OCI-LY7 (cell line): ENCODE results near the gene TRIM37. TPM values are rescaled to one million over a fixed set of nuclear protein-coding genes. Genes with fewer than 3 reads are reported as not detected.

Experiments
- BruUV-seq: library from RNA; stranded (reverse); fragments of 400-500 nt; replicated peaks from 2 replicates; lab custom pipeline; 2021; lab: Mats Ljungman, UMichigan
- CTCF ChIA-PET: fragments of 300-600 bp; sonication (Branson Sonifier 250); formaldehyde crosslinking; loops from one replicate; lab custom pipeline; 2022; ENCODE audit warnings: antibody characterized with exemption; ENCODE audit not compliant: unreplicated experiment; lab: Charles Lee
- POLR2A ChIA-PET: fragments of 300-600 bp; sonication (Branson Sonifier 250); formaldehyde crosslinking; loops from one replicate; lab custom pipeline; 2022; ENCODE audit warnings: antibody characterized with exemption; lab: Charles Lee
- DNase-seq: peaks from one replicate; pipeline ENCODE4 v3.0.0-alpha.2; 2015; ENCODE audit warnings: low spot score
- H2AFZ ChIP-seq: fragments of 200-600 bp; sonication (generic), shearing (Covaris generic); 2 replicates; pipeline ENCODE4 v1.6.1; 2014; ENCODE audit warnings: mild to moderate bottlenecking, antibody characterized with exemption, low read length, moderate library complexity
- H3K27ac ChIP-seq: fragments of 200-600 bp; sonication (generic); 2 replicates; pipeline ENCODE4 v1.5.1; 2014; ENCODE audit warnings: mixed run types, low read depth, mild to moderate bottlenecking, moderate library complexity, low read length, inconsistent platforms; ENCODE audit not compliant: poor library complexity, severe bottlenecking
- H3K36me3 ChIP-seq: fragments of 200-600 bp; sonication (generic); 2 replicates; pipeline ENCODE4 v1.6.1; 2014; ENCODE audit warnings: mild to moderate bottlenecking, antibody characterized with exemption, low read length, moderate library complexity, mixed read lengths; ENCODE audit not compliant: insufficient read depth
- H3K4me1 ChIP-seq: fragments of 200-600 bp; sonication (generic); 2 replicates; pipeline ENCODE4 v1.5.1; 2014; ENCODE audit warnings: mild to moderate bottlenecking, low read length; ENCODE audit not compliant: insufficient read depth, poor library complexity, severe bottlenecking
- H3K4me2 ChIP-seq: fragments of 200-600 bp; sonication (generic); 2 replicates; pipeline ENCODE4 v1.6.1; 2014; ENCODE audit warnings: mild to moderate bottlenecking, low read length
- H3K4me3 ChIP-seq: fragments of 200-600 bp; sonication (generic); 2 replicates; pipeline ENCODE4 v1.5.1; 2014; ENCODE audit warnings: mild to moderate bottlenecking, low read depth, low read length; ENCODE audit not compliant: poor library complexity, severe bottlenecking
- H3K79me2 ChIP-seq: fragments of 200-600 bp; sonication (generic); 2 replicates; pipeline ENCODE4 v1.6.1; 2016; ENCODE audit warnings: low read depth, mild to moderate bottlenecking, low read length, moderate library complexity, mixed read lengths; ENCODE audit not compliant: insufficient read depth
- H3K9me2 ChIP-seq: fragments of 200-600 bp; sonication (generic); 2 replicates; pipeline ENCODE4 v1.6.1; 2016; ENCODE audit warnings: mild to moderate bottlenecking, low read length, mixed read lengths; ENCODE audit not compliant: insufficient read depth
- H3K9me3 ChIP-seq: fragments of 200-600 bp; sonication (generic); 2 replicates; pipeline ENCODE4 v1.6.1; 2014; ENCODE audit warnings: mild to moderate bottlenecking, mixed run types, low read length, mixed read lengths
- H4K20me1 ChIP-seq: fragments of 200-600 bp; sonication (generic); 2 replicates; pipeline ENCODE4 v1.6.1; 2014; ENCODE audit warnings: mild to moderate bottlenecking, antibody characterized with exemption, low read length, moderate library complexity, mixed read lengths; ENCODE audit not compliant: insufficient read depth
- CTCF ChIP-seq: fragments of 200-600 bp; sonication (generic); conservative IDR thresholded peaks from 2 replicates; pipeline ENCODE4 v1.5.1; 2014; ENCODE audit warnings: mild to moderate bottlenecking, antibody characterized with exemption, low read length, moderate library complexity, mixed read lengths
- EZH2phosphoT487 ChIP-seq: fragments of 200-600 bp; sonication (generic); IDR thresholded peaks from 2 replicates; pipeline ENCODE4 v1.6.1; 2018; ENCODE audit warnings: low read depth, borderline replicate concordance, mild to moderate bottlenecking, mixed run types, antibody characterized with exemption, low read length, moderate library complexity, mixed read lengths
- intact Hi-C: fragments of 100-400 bp; cut with micrococcal nuclease; formaldehyde crosslinking; loops from one replicate; pipeline ENCODE4 v1.10.0; 2022; ENCODE audit not compliant: unreplicated experiment
- total RNA-seq, 2 experiments: library from RNA; depleted of rRNA in 1 of 2; stranded (reverse); fragments of >200 nt in 1 of 2; shearing (Covaris generic) in 1 of 2; gene quantifications; 2 replicates each; pipeline ENCODE4 v1.2.3, GENCODE V29; 2014 to 2022

TRIM37 gene
- total RNA-seq, 2 experiments from 2014 or later: 27.9 to 35.4 TPM

- TF ChIP-seq CTCF (no peak), EZH2phosphoT487 (no peak)
- Histone ChIP-seq H3K4me2 (no peak overlapping the region), H3K4me3 (no peak overlapping the region), H3K79me2 (no peaks in the 10 kb centered on the region), H3K9me3 (no peaks in the 10 kb centered on the region), H3K9me2 (no peaks in the 10 kb centered on the region), H3K27ac (no peak overlapping the region), H3K4me1 (no peaks in the 10 kb centered on the region), H4K20me1 (no peaks in the 10 kb centered on the region), H2AFZ (no peak overlapping the region), H3K36me3 (peaks cover 85% of the 10 kb centered on the region)
- ChIA-PET CTCF (no interaction called here), POLR2A (interaction anchor here (0.6 kb wide), 1 partner anchor 9 kb away, joined by 3 read pairs; no protein-coding TSS in a partner anchor)
- BruUV-seq: no TSS peak
- DNase-seq: no peak
- intact Hi-C loops: no loop called here
These were observed 36.8 kb downstream of the TRIM37 start for GRCh38 chr17:59069856-59070255.

GRCh38 chr17:59067756-59068155 is 38.9 kb downstream of the TRIM37 start:
- Histone ChIP-seq H3K36me3 (peaks cover 85% of the 10 kb centered on the region), H3K4me1 (no peaks in the 10 kb centered on the region), H3K4me3 (no peak overlapping the region), H3K79me2 (no peaks in the 10 kb centered on the region), H4K20me1 (no peaks in the 10 kb centered on the region), H2AFZ (no peak overlapping the region), H3K4me2 (no peak overlapping the region), H3K9me2 (no peaks in the 10 kb centered on the region), H3K9me3 (no peaks in the 10 kb centered on the region), H3K27ac (no peak overlapping the region)
- no peak for DNase-seq
- ChIA-PET CTCF (no interaction called here), POLR2A (no interaction called here)
- intact Hi-C loops: no loop called here
- BruUV-seq: no TSS peak
- no peak for TF ChIP-seq EZH2phosphoT487
- TF ChIP-seq CTCF: no peak

- Histone ChIP-seq H3K9me3 (no peaks in the 10 kb centered on the region), H3K4me2 (no peak overlapping the region), H3K4me1 (no peaks in the 10 kb centered on the region), H3K27ac (no peak overlapping the region), H3K9me2 (no peaks in the 10 kb centered on the region), H3K36me3 (peaks cover 85% of the 10 kb centered on the region), H3K4me3 (no peak overlapping the region), H2AFZ (no peak overlapping the region), H4K20me1 (no peaks in the 10 kb centered on the region), H3K79me2 (no peaks in the 10 kb centered on the region)
- ChIA-PET CTCF (no interaction called here), POLR2A (no interaction called here)
- TF ChIP-seq CTCF (no peak), EZH2phosphoT487 (no peak)
- BruUV-seq: no TSS peak
- DNase-seq: no peak
- intact Hi-C loops: no loop called here
These were observed 39.3 kb downstream of the TRIM37 start for GRCh38 chr17:59067340-59067739.
